ENCODE data around the gene ABCG4. TPM values are rescaled to one million over a fixed set of nuclear protein-coding genes. Genes with fewer than 3 reads are reported as not detected.
"Not testable (repeated sequence)": the region's sequence is repeated elsewhere in the genome, so short reads cannot be mapped to it uniquely, and the experiment has no call there.

The ABCG4 gene
- total RNA-seq, 2 donors from 2014 or later: 0.85 TPM; not detected in 1

GRCh38 chr11:119161871-119162270 is 13.0 kb downstream of the ABCG4 start:
- Histone ChIP-seq H3K27ac (no peak overlapping the region), H3K4me1 (replicated peaks) (no peaks in the 10 kb centered on the region), H3K9me3 (no peaks in the 10 kb centered on the region), H3K27me3 (replicated peaks; ENCODE audit: insufficient read depth) (no peaks in the 10 kb centered on the region), H3K4me3 (no peak overlapping the region), H3K36me3 (no peaks in the 10 kb centered on the region)
- TF ChIP-seq CTCF (IDR thresholded peaks at IDR 0.05): no peak
- TF ChIP-seq POLR2A (IDR thresholded peaks at IDR 0.05): no peak
- no peak for TF ChIP-seq POLR2AphosphoS5 (IDR thresholded peaks at IDR 0.05)
- intact Hi-C loops (cut with DNase I): no loop called here
- no peak for DNase-seq (ENCODE audit: low spot score)
- WGBS: 72% methylated on average over 8 of the region's 8 CpGs

- H3K4me3 ChIP-seq: no peak overlapping the region
- no peak overlapping the region for H3K27ac ChIP-seq
- intact Hi-C loops (cut with DNase I): no loop called here
- H3K9me3 ChIP-seq: no peaks in the 10 kb centered on the region
- H3K27me3 ChIP-seq (replicated peaks; ENCODE audit: insufficient read depth): no peaks in the 10 kb centered on the region
- no peaks in the 10 kb centered on the region for H3K4me1 ChIP-seq (replicated peaks)
- TF ChIP-seq POLR2A (IDR thresholded peaks at IDR 0.05) (no peak), POLR2AphosphoS5 (IDR thresholded peaks at IDR 0.05) (no peak), CTCF (IDR thresholded peaks at IDR 0.05) (no peak)
- 70% methylated on average over 8 of the region's 8 CpGs for WGBS
- no peaks in the 10 kb centered on the region for H3K36me3 ChIP-seq
- DNase-seq (ENCODE audit: low spot score): no peak
These were observed 17.7 kb downstream of the ABCG4 start for GRCh38 chr11:119166368-119167076.

DNA sequence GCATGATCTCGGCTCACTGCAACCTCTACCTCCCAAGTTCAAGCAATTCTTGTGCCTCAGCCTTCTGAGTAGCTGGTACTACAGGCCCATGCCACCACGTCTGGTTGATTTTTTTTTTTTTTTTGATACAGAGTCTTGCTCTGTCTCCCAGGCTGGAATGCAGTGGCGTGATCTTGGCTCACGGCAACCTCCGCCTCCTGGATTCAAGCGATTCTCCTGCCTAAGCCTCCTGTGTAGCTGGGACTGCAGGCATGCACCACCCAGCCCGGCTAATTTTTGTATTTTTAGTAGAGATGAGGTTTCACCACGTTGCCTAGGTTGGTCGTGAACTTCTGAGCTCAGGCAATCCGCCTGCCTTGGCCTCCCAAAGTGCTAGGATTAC is 18.2 kb downstream of the ABCG4 start:
- WGBS: 72% methylated on average over 10 of the region's 10 CpGs
- H3K27me3 ChIP-seq (replicated peaks; ENCODE audit: insufficient read depth); DNase-seq (ENCODE audit: low spot score); H3K9me3 ChIP-seq; H3K4me3 ChIP-seq; intact Hi-C loops (cut with DNase I); H3K36me3 ChIP-seq; H3K27ac ChIP-seq; H3K4me1 ChIP-seq (replicated peaks): not testable (repeated sequence)

DNA sequence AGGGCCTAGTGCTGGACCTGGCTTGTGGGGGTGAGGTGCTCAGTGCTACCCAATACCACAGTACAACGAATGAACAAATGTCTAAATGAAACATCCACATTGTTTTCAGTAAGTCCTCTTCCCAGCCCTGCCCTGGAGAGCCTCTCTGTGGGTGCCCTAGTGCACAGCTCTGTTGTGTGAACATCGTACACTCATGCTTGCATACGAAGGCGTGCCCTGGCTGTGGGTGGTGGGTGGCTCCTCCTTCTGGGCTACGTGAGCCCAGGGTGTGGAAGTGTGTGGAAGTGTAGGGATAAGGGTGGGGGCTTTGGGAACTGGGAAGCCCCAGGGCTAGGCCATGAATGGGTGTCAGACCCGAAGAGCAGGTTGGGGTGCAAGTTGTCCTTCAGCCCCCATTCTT is 19.1 kb downstream of the ABCG4 start:
- TF ChIP-seq POLR2AphosphoS5 (IDR thresholded peaks at IDR 0.05) (no peak), POLR2A (IDR thresholded peaks at IDR 0.05) (no peak), CTCF (IDR thresholded peaks at IDR 0.05) (no peak)
- Histone ChIP-seq H3K4me3 (no peak overlapping the region), H3K27me3 (replicated peaks; ENCODE audit: insufficient read depth) (no peaks in the 10 kb centered on the region), H3K36me3 (no peaks in the 10 kb centered on the region), H3K4me1 (replicated peaks) (no peaks in the 10 kb centered on the region), H3K9me3 (no peaks in the 10 kb centered on the region), H3K27ac (no peak overlapping the region)
- intact Hi-C loops (cut with DNase I): no loop called here
- no peak for DNase-seq (ENCODE audit: low spot score)
- 46% methylated on average over 6 of the region's 6 CpGs for WGBS

DNA sequence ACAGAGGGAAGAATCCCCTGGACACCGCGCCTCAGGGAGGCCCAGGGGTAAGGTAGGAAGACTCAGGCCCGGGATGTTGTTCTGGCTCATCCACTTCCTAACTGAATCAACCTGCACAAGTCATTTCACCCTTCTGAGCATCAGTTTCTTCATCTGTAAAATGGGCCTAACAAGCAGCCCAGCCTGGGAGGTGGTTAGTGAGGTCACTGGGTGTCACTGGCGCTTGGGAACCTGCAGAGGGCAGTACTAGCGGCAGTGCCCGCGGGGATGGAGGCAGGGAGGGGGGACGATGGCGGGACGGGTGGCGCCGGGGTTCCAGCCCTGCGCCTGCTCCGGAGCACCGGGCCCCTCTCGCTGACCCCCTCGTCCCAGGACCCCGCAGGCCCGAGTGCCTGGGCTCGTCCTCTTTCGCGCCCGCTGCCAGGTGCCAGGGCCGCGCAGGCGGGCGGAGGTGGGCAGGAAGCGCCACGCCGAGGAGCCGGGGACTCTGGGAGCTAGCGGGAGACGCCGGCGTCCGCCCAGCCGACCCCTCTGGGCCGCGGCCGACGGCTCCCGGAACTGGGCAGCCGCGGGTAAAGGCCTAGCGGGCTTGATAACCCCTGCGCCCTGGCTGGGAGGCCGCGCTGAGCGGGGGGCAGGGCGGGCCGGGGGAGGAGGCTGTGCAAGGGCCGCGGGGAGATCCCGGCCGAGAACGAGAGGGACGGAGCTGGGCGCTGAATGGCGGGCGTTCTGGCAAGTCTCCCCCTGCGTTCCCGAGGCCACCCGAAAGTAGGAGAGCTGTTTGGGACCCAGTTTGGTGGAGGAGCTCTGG is 19.8 kb downstream of the ABCG4 start, which contains the start of gene NLRX1:
TSS of gene NLRX1 (plus strand) at position 255 of the 811 bp plus-strand sequence. CDS start 2,679 bp downstream, outside the sequence.
- Histone ChIP-seq H3K4me3 (peak within 1 kb of the TSS; percentile 93 to 98), H3K27me3 (replicated peaks; ENCODE audit: insufficient read depth) (no peaks in the 10 kb centered on the region), H3K27ac (peak within 1 kb of the TSS; percentile 89 to 95), H3K36me3 (no peaks in the 10 kb centered on the region), H3K4me1 (replicated peaks) (no peaks in the 10 kb centered on the region), H3K9me3 (no peaks in the 10 kb centered on the region)
- intact Hi-C loops (cut with DNase I): no loop called here
- 4% methylated on average over 60 of the region's 63 CpGs for WGBS
- peak; percentile 61 for TF ChIP-seq POLR2A (IDR thresholded peaks at IDR 0.05)
- peak; percentile 38 for TF ChIP-seq POLR2AphosphoS5 (IDR thresholded peaks at IDR 0.05)
- peak; percentile 67 to 89 (median 80) for TF ChIP-seq CTCF (IDR thresholded peaks at IDR 0.05)
- peak; percentile 77 for DNase-seq (ENCODE audit: low spot score)
